PC-9 (cell line): Measurements from ENCODE around the gene CDC37L1.

Experiments used
- CTCF ChIP-seq: fragments of 200-600 bp; sonication (generic); conservative IDR thresholded peaks from 2 replicates; pipeline ENCODE4 v1.6.1; 2017; ENCODE audit warnings: mixed run types, antibody characterized with exemption, mild to moderate bottlenecking, moderate library complexity
- EZH2 ChIP-seq: fragments of 200-600 bp; sonication (generic); IDR thresholded peaks from 2 replicates; pipeline ENCODE4 v1.8.0; 2017; ENCODE audit warnings: antibody characterized with exemption, low read depth

GRCh38 chr9:4642351-4642750, 37.0 kb upstream of the CDC37L1 start:
- TF ChIP-seq EZH2 (no peak), CTCF (no peak)
